GM19455 (cell line): ENCODE measurements around the gene NFIA.

Experiments
- ATAC-seq: cut with Tn5 transposase; IDR thresholded peaks from one replicate; pipeline ENCODE4 v1.9.1; 2021; ENCODE audit not compliant: unreplicated experiment

NFIA gene

DNA sequence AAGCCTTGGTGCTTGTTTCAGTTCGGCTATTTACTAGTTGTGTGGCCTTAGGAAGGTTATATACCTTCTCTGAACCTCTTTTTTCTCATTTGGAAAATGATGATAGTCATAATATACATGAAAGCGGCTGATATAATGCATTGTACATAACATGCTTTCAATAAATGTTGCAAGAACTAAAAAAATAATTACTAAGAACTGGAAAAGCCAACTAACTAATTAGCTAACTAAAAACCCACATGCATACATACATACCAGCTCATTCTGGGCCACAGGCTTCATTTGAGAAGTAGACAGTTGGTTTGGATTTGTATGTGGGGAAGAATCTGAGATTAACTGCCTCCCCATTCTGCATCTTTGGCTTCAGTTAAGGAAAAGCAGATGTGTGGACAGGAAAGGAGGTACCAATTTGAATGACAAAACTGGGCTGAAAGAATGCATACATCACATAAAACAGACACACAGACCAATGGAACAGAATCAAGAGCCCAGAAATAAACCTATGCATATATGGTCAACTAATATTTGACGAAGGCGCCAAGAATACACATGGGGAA lies 424.7 kb downstream of the NFIA start:
- no peak for ATAC-seq
